ENCODE data around the gene NECAP2.

DNA sequence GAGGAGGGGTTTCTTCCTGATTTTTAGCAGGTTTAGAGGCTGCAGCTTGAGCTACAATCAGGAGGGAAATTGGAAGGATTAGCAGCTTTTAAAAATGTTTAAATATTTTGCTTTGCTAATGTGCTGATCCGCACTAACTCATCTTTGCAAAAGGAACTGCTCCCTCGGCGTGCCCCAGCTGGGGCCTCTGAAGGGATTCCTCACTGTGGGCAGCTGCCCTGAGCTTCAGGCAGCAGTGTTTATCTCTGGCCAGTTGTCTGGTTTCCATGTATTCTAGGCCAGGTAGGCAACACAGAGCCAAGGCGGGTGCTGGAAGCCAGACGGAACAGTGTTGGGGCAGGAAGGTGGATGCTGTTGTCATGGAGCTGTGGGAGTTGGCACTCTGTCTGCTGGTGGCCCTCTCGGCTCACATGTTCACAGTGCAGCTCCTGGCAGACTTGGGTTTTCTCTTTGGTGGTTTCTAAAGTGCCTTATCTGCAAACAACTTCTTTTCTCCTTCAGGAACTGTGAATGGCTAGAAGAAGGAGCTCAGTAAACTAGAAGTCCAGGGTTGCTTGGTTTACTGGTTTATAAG, 18.9 kb downstream of the NECAP2 start:
- TF ChIP-seq, protein P1, sequence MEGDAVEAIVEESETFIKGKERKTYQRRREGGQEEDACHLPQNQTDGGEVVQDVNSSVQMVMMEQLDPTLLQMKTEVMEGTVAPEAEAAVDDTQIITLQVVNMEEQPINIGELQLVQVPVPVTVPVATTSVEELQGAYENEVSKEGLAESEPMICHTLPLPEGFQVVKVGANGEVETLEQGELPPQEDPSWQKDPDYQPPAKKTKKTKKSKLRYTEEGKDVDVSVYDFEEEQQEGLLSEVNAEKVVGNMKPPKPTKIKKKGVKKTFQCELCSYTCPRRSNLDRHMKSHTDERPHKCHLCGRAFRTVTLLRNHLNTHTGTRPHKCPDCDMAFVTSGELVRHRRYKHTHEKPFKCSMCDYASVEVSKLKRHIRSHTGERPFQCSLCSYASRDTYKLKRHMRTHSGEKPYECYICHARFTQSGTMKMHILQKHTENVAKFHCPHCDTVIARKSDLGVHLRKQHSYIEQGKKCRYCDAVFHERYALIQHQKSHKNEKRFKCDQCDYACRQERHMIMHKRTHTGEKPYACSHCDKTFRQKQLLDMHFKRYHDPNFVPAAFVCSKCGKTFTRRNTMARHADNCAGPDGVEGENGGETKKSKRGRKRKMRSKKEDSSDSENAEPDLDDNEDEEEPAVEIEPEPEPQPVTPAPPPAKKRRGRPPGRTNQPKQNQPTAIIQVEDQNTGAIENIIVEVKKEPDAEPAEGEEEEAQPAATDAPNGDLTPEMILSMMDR (IDR thresholded peaks at IDR 0.05) = no peak
- no peak for TF ChIP-seq EP300 (IDR thresholded peaks at IDR 0.05)

All from suprapubic skin (tissue), 3 donors.